Fibroblast of pulmonary artery (primary cell): Measurements from ENCODE around the gene AQP12A.

Source experiments
- DNase-seq: peaks from one replicate; pipeline ENCODE4 v3.0.0-alpha.2; 2010; ENCODE audit warnings: low read depth
- H3K4me3 ChIP-seq: replicated peaks from 2 replicates; pipeline ENCODE4 v1.5.1; 2011; ENCODE audit warnings: low read depth, mild to moderate bottlenecking, control low read depth, low read length, moderate library complexity
- TF ChIP-seq, protein P1 (sequence below): IDR thresholded peaks from 2 replicates; pipeline ENCODE4 v1.5.1; 2011; ENCODE audit warnings: mild to moderate bottlenecking, control low read depth, low read length, inconsistent platforms; ENCODE audit errors: missing control alignments

Gene AQP12A

DNA sequence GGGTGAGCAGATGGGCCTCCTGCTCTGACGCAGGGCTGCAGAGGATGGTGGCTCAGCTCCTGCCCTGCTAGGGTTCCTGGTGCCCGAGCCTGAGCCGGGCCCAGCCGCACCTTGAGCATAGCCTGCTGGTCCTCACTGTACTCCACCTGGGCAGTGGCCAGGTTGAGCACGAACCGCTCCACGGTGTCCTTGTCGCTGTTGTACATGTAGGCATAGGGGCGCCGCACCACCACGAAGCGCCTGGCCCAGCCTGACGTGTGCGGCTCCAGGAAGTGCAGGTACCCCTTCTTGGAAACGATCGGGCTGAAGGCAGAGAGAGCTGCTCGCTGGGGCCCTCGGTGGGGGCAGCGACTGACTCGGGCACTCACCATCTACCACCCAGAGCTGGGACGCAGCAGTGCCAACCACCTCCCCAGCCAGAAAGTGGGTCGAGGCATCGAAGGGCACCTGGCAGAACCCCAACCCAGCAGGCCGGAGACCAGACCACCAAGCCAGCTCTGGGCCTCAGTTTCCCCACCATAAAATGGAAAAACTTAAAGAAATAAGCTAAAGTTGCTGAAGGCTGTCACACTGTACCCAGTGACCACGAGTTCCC lies 27.3 kb downstream of the AQP12A start:
- TF ChIP-seq, protein P1, sequence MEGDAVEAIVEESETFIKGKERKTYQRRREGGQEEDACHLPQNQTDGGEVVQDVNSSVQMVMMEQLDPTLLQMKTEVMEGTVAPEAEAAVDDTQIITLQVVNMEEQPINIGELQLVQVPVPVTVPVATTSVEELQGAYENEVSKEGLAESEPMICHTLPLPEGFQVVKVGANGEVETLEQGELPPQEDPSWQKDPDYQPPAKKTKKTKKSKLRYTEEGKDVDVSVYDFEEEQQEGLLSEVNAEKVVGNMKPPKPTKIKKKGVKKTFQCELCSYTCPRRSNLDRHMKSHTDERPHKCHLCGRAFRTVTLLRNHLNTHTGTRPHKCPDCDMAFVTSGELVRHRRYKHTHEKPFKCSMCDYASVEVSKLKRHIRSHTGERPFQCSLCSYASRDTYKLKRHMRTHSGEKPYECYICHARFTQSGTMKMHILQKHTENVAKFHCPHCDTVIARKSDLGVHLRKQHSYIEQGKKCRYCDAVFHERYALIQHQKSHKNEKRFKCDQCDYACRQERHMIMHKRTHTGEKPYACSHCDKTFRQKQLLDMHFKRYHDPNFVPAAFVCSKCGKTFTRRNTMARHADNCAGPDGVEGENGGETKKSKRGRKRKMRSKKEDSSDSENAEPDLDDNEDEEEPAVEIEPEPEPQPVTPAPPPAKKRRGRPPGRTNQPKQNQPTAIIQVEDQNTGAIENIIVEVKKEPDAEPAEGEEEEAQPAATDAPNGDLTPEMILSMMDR = no peak
- H3K4me3 ChIP-seq = no peak overlapping the region
- no peak for DNase-seq

DNA sequence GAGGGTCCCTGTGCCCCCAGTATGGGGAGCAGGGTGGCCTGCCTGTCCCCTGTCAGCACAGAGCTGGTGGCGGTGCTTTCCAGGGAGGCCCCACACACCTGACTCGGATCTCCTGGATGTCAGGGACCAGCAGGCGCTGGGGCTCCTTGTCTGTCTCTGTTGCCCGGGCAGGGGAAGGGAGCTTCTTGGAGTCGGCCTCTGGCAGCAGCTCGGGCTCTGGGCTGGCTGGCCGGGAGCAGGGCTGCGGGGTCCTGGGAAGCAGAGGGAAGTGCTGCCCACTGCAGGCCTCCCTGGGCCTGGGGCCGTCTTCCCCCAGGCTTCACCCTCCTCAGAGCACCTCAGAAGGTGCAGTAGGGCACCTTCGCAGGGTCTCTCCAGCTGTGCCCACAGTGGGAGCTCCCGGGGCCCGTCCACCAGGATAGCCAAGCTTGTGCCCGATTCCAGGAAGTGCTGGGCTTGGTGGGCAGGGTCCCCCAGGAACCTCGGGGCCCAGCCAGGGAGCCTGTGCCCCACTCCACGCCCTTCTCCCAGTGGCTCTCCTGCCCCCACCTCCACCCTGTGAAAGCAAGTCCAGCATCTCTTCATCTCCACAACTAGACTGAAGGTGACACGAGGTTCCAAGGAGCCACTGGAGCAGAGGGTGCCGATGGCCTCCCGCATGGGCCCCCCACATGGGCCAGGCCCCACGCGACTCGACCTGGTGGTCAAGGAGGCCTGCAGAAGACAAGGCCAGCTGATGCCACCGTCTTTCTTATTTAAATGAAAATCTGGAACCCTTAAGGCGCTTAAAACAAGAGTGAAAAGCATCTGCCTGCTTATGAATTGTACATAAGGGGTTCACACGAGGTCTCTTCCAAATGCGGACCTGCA lies 28.2 kb downstream of the AQP12A start:
- TF ChIP-seq, protein P1 = no peak
- H3K4me3 ChIP-seq = no peak overlapping the region
- no peak for DNase-seq

DNA sequence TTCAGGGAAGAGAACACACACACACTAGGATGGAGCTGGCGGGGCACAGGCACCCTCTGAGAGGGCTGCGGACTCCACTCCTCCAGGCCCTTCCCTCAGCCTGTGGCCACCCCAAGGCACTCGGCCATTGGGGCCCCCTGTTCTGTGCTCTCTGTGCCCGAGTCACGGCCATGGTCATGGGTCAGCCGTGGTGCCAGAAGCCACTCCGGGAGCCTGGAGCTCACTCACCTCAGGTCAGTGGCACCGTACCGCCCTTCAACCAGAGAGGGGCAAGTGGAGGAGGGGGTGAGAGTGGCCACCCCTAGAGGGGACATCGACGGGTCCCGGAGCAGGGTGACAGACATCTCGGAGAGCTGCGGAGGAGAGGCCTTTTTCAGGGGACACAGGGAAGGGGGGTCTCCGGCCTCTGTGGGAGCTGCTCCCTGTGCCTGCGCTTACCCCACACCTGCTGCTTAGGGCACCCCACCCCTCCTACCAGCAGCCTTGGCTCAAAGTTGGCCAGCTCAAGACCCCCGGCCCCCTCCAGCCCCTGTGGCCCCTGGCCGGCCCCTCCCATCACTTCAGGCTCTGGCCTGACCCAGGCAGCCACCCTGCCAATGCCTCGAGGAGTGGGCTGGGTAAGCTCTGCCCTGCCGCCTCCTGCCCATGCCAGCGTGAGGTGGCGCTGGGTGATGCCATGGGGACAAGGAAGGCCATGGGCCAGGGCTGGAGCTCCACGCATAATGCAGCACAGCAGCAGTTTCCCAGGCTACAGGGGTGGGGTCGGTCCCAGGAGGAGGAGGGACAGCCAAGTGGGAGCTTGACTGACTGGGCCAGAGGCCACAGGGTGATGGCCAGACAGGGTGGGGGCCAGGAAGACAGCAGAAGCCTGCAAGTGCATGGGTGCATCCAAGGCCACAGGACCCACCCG lies 29.3 kb downstream of the AQP12A start:
- no peak for DNase-seq
- H3K4me3 ChIP-seq = no peak overlapping the region
- TF ChIP-seq, protein P1 = no peak

DNA sequence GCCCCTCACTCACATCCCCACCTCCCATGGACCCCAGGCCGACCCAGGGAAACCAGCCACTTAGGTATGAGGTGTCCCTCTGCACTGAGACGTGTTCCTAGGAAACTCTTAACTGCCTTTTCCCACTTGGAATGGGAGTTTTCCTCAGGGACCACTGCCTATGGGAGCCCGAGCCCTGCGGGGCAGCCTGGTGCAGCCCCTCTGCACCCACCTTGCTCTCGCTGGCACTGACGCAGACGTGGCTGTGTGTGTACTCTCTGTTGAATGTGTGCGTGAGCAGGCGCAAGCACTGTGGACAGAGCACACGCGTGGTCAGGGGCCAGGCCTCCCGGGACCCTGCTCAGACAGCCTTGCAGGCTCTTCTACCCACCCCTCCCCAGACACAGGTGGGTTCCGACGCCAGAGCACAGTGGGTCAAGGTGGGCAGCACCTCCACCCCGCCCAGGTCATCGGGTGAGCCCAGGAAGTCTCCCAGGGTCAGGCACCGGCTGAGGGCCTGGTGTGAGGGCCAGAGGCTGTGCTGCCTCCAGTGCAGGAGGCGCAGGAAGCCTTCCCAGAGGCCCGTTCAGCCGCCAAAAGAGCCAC lies 30.0 kb downstream of the AQP12A start:
- no peak for DNase-seq
- TF ChIP-seq, protein P1 = no peak

DNA sequence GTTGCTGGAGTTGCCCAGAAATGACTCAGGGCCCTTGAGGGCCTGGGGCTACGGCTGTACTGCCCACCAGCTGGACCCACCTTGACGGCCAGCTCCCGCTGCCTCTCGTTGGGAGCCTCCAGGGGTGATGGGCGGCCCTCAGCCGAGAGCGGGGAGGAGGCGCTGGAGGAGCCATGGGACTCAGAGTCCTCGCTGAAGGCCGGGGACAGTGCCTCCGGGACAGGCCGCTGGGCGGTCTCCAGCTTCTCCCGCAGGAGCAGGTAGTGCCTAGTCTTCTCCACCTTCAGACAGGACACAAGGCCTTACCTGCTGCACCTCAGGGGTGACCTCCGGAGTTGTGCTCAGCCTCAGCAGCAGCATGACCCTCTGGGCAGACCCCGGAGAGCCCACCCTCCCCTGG lies 30.7 kb downstream of the AQP12A start:
- H3K4me3 ChIP-seq = no peak overlapping the region
- DNase-seq = no peak
- TF ChIP-seq, protein P1 = no peak

More for the DNA sequence above, 30.0 kb downstream of the AQP12A start:
- H3K4me3 ChIP-seq = no peak overlapping the region
